Measurements from ENCODE around the gene ARFGEF3. TPM values are rescaled to one million over a fixed set of nuclear protein-coding genes. Genes with fewer than 3 reads are reported as not detected.
"Not testable (repeated sequence)": the region's sequence is repeated elsewhere in the genome, so short reads cannot be mapped to it uniquely, and the experiment has no call there.

The ARFGEF3 gene
- total RNA-seq, 1 donor from 2014 or later = 28.6 TPM

DNA sequence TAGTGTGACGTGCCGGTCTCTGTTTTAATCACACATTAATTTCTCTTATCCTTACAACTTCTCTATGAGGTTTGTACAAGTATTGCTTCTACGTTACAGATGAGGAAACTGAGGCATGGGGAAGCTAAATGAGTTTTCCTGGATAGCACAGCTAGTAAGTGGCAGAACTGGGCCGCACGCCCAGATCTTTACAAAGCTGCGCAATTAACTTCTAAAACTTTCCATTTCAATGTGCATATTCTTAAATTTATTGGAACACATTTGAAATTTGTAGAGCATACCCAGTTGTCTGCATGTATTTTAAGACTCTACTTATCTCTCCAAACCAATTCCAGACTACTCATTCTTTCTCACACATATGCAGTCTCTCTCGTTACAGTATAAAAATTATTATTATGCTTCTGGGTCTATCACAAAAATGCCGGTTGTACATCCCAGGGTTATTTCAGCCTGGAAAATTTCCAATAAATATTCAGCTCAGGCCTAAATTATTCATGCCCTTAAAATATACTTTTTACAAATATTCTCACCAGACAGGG, 44.3 kb upstream of the ARFGEF3 start:
- TF ChIP-seq, protein P1, sequence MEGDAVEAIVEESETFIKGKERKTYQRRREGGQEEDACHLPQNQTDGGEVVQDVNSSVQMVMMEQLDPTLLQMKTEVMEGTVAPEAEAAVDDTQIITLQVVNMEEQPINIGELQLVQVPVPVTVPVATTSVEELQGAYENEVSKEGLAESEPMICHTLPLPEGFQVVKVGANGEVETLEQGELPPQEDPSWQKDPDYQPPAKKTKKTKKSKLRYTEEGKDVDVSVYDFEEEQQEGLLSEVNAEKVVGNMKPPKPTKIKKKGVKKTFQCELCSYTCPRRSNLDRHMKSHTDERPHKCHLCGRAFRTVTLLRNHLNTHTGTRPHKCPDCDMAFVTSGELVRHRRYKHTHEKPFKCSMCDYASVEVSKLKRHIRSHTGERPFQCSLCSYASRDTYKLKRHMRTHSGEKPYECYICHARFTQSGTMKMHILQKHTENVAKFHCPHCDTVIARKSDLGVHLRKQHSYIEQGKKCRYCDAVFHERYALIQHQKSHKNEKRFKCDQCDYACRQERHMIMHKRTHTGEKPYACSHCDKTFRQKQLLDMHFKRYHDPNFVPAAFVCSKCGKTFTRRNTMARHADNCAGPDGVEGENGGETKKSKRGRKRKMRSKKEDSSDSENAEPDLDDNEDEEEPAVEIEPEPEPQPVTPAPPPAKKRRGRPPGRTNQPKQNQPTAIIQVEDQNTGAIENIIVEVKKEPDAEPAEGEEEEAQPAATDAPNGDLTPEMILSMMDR (IDR thresholded peaks at IDR 0.05; ENCODE audit: unreplicated experiment) = no peak
- H3K27me3 Mint-ChIP-seq = no peaks in the 10 kb centered on the region
- peaks cover 5% of the 10 kb centered on the region for H3K4me1 Mint-ChIP-seq (ENCODE audit: low read depth)
- H3K27ac Mint-ChIP-seq = no peak overlapping the region
- H3K9me3 Mint-ChIP-seq (ENCODE audit: low read depth) = peaks cover 12% of the 10 kb centered on the region
- DNase-seq (ENCODE audit: low spot score, unreplicated experiment) = no peak
- no peak overlapping the region for H3K4me3 Mint-ChIP-seq (ENCODE audit: low read depth)
- peaks cover 2% of the 10 kb centered on the region for H3K36me3 Mint-ChIP-seq (ENCODE audit: insufficient read depth)

DNA sequence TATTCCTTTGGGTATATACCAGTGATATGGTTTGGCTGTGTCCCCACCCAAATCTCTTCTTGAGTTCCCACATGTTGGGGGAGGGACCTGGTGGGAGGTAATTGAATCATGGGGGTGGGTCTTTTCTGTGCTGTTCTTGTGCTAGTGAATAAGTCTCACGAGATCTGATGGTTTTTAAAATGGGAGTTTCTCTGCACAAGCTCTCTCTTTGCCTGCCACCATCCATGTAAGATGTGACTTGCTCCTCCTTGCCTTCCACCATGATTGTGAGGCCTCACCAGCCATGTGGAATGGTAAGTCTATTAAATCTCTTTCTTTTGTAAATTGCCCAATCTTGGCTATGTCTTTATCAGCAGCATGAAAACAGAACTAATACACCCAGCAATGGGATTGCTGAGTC, 42.5 kb upstream of the ARFGEF3 start:
- H3K4me1 Mint-ChIP-seq (ENCODE audit: low read depth); DNase-seq (ENCODE audit: low spot score, unreplicated experiment); H3K4me3 Mint-ChIP-seq (ENCODE audit: low read depth); H3K36me3 Mint-ChIP-seq (ENCODE audit: insufficient read depth); H3K27ac Mint-ChIP-seq; H3K27me3 Mint-ChIP-seq: not testable (repeated sequence)
- H3K9me3 Mint-ChIP-seq (ENCODE audit: low read depth) = peaks cover 14% of the 10 kb centered on the region

DNA sequence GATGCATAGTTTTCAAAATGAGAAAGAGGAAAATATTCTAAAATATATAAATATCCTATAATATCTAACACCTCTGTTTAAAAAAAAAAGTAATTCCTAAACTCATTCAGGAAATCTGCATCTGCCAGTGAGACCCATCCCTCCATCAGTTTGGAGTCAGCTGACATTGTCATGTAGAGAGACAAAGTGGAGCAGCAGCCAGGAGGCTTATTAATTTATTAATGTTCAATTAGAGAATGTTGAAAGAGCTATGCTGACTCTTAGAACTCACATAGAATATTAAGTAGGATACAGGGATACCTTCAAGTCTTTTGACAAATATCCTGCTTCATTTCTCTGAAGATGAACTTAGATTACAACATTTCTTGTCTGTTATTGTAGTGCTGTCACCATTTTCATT, 41.8 kb upstream of the ARFGEF3 start:
- no peaks in the 10 kb centered on the region for H3K27me3 Mint-ChIP-seq
- DNase-seq (ENCODE audit: low spot score, unreplicated experiment) = no peak
- H3K36me3 Mint-ChIP-seq (ENCODE audit: insufficient read depth) = peaks cover 2% of the 10 kb centered on the region
- H3K27ac Mint-ChIP-seq = no peak overlapping the region
- H3K4me3 Mint-ChIP-seq (ENCODE audit: low read depth) = no peak overlapping the region
- H3K9me3 Mint-ChIP-seq (ENCODE audit: low read depth) = peaks cover 21% of the 10 kb centered on the region
- H3K4me1 Mint-ChIP-seq (ENCODE audit: low read depth) = peaks cover 5% of the 10 kb centered on the region
- TF ChIP-seq, protein P1 (IDR thresholded peaks at IDR 0.05; ENCODE audit: unreplicated experiment) = no peak

DNA sequence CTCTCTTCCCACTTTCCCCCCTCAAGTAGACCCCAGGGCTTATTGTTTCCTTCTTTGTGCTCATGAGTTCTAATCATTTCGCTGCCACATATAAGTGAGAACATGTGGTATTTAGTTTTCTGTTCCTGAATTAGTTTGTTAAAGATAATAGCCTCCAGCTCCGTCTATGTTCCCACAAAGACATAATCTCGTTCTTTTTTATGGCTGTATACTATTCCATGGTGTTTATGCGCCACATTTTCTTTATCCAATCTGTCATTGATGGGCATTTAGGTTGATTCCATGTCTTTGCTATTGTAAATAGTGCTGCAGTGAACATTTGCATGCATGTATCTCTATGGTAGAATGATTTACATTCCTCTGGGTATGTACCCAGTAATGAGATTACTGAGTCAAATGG, 37.6 kb upstream of the ARFGEF3 start:
- no peaks in the 10 kb centered on the region for H3K4me1 Mint-ChIP-seq (ENCODE audit: low read depth)
- no peak overlapping the region for H3K27ac Mint-ChIP-seq
- TF ChIP-seq, protein P1 (IDR thresholded peaks at IDR 0.05; ENCODE audit: unreplicated experiment) = no peak
- no peak for DNase-seq (ENCODE audit: low spot score, unreplicated experiment)
- H3K9me3 Mint-ChIP-seq (ENCODE audit: low read depth) = peaks cover 22% of the 10 kb centered on the region
- H3K27me3 Mint-ChIP-seq = no peaks in the 10 kb centered on the region
- H3K36me3 Mint-ChIP-seq (ENCODE audit: insufficient read depth) = no peaks in the 10 kb centered on the region
- no peak overlapping the region for H3K4me3 Mint-ChIP-seq (ENCODE audit: low read depth)

DNA sequence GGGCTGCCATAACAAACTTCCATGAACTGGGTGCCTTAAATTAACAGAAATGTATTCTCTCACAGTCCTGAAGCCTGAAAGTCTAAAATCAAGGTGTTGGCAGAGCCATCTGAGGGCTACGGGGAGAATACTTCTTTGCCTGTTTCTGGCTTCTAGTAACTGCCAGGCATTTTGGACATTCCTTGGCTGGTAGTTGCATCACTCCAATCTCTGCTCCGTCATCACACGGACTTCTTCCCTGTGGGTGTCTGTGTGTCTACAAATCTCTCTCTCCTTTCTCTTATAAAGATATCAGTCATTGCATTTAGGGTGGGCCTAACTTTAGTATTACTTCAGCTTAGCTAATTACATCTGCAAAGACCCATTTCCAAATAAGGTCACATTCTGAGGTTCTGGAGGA, 33.6 kb upstream of the ARFGEF3 start:
- Mint-ChIP-seq H3K36me3 (ENCODE audit: insufficient read depth) (no peaks in the 10 kb centered on the region), H3K9me3 (ENCODE audit: low read depth) (peaks cover 17% of the 10 kb centered on the region), H3K4me3 (ENCODE audit: low read depth) (no peak overlapping the region), H3K4me1 (ENCODE audit: low read depth) (no peaks in the 10 kb centered on the region), H3K27ac (no peak overlapping the region), H3K27me3 (no peaks in the 10 kb centered on the region)
- DNase-seq (ENCODE audit: low spot score, unreplicated experiment) = no peak
- TF ChIP-seq, protein P1 (IDR thresholded peaks at IDR 0.05; ENCODE audit: unreplicated experiment) = no peak

DNA sequence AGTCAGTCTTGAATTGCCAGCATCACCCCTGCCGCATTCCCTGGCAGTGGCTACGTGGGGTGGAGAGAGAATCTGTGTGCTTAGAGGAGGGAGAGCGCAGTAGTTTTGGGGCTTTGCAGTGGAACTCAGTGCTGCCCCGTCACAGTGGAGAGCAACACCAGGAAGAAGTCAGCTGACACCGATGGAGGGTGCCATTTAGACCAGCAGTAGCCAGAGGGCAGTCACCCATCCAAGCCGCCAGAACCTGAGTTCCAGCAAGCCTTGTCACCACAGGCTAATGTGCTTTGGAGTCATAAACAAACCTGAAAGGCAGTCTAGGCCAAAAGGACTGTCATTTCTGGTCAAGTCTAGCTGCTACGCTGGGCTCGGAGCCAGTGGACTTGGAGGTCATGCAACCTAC, 32.5 kb upstream of the ARFGEF3 start:
- no peaks in the 10 kb centered on the region for H3K36me3 Mint-ChIP-seq (ENCODE audit: insufficient read depth)
- no peak overlapping the region for H3K4me3 Mint-ChIP-seq (ENCODE audit: low read depth)
- TF ChIP-seq, protein P1 (IDR thresholded peaks at IDR 0.05; ENCODE audit: unreplicated experiment) = no peak
- H3K9me3 Mint-ChIP-seq (ENCODE audit: low read depth) = peaks cover 14% of the 10 kb centered on the region
- H3K27me3 Mint-ChIP-seq = no peaks in the 10 kb centered on the region
- no peak for DNase-seq (ENCODE audit: low spot score, unreplicated experiment)
- H3K4me1 Mint-ChIP-seq (ENCODE audit: low read depth) = no peaks in the 10 kb centered on the region
- no peak overlapping the region for H3K27ac Mint-ChIP-seq

Measured in progenitor cell of endocrine pancreas (in vitro differentiated cells).